ENCODE data around the gene SNTA1.
"Not testable (repeated sequence)": the region's sequence is repeated elsewhere in the genome, so short reads cannot be mapped to it uniquely, and the experiment has no call there.

Gene SNTA1

DNA sequence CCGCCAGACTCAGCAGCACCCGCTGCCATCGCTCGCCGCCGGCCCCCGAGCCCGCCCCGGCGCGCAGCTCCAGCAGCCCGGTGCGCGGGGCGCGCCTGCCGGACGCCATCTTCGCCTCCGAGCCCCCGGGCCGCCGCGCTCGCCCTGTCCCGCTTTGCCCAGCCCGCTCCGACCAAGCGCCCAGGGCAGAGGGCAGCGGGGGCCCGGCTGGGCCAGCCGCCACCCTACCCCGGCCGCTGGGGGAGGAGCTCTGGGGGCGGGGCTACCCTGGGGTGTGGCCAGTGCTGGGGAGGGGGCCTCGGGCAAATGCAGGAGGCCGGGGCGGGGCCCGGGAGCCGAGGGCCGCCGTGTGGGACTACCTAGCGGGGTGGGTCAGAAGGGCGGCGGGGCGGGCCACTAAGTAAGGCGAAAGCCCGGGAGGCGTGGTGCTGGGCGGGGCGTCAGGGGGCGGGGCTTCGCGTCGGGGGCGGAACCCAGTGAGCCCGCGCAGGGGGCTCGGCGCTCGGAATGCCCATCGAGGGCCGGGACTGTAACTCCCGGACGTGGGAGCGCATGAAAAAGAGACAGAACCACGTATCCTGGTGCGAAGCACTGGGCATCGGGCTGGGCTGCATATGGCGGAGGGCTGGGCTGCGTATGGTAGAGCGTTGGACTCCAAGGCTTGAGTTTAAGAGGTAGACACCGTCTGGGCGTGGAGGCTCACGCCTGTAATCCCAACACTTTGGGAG is at the start of gene SNTA1:
SNTA1 (minus strand) TSS at position 252 of the 728 bp plus-strand sequence; CDS start at position 109, 143 bp downstream.
- Histone ChIP-seq H3K4me1 (peaks cover 0 to 43% (median 29%) of the 10 kb centered on the region in 4 donors), H3K4me3 (peak within 1 kb of the TSS; percentile 71 to 77), H3K9me3 (no peaks in the 10 kb centered on the region), H3K27me3 (no peaks in the 10 kb centered on the region), H3K27ac (peak within 1 kb of the TSS; percentile 88 to 93), H3K36me3 (no peaks in the 10 kb centered on the region)
- peak; percentile 95 to 97 for DNase-seq
- intact Hi-C loops (cut with DNase I; ENCODE audit: low total_unique reads), result no loop called here
- TF ChIP-seq, protein P1, sequence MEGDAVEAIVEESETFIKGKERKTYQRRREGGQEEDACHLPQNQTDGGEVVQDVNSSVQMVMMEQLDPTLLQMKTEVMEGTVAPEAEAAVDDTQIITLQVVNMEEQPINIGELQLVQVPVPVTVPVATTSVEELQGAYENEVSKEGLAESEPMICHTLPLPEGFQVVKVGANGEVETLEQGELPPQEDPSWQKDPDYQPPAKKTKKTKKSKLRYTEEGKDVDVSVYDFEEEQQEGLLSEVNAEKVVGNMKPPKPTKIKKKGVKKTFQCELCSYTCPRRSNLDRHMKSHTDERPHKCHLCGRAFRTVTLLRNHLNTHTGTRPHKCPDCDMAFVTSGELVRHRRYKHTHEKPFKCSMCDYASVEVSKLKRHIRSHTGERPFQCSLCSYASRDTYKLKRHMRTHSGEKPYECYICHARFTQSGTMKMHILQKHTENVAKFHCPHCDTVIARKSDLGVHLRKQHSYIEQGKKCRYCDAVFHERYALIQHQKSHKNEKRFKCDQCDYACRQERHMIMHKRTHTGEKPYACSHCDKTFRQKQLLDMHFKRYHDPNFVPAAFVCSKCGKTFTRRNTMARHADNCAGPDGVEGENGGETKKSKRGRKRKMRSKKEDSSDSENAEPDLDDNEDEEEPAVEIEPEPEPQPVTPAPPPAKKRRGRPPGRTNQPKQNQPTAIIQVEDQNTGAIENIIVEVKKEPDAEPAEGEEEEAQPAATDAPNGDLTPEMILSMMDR (IDR thresholded peaks at IDR 0.05), result peak in 1 of 2 experiments; percentile 8

DNA sequence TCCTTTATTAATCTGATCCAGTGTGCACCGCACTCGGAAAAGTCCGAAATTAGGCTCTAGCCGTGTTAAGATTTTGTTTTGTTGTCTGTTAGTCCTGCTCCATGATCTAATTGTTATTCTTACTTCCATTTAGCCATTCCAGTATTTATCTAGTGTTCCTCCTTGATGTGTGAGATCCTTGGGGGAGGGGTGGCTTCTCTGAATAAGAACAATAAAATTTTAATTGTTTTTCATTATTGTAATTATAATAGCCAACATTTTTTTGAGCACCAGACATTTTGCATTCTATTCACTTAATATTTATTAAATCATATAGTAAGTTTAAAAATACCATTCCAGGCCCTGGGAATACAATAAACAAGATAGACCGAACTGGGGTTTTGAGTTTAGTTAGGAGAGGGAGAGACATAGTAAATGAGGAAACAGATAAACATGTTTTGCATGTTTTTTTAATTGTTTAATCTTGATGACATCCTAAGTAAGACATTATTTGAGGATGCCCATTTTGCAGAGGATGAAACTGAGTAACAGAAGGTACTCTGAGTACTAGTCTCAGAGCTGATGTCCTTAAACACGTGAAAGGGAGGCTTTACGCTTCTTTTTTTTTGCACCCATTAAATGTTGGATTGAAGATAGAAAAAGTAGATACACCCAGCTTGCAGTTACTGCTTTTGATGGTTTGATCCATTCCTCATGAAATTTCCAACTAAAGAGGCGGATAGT is 47.5 kb upstream of the SNTA1 start:
- H3K4me1 ChIP-seq, result peaks cover 0 to 20% (median 13%) of the 10 kb centered on the region in 4 donors
- H3K27me3 ChIP-seq, result no peaks in the 10 kb centered on the region
- TF ChIP-seq, protein P1 (IDR thresholded peaks at IDR 0.05), result no peak
- H3K4me3 ChIP-seq, result peak overlapping the region; percentile 79 to 88
- H3K9me3 ChIP-seq, result no peaks in the 10 kb centered on the region
- intact Hi-C loops (cut with DNase I; ENCODE audit: low total_unique reads), result no loop called here
- no peaks in the 10 kb centered on the region for H3K36me3 ChIP-seq
- H3K27ac ChIP-seq, result peak overlapping the region; percentile 93
- DNase-seq, result no peak

DNA sequence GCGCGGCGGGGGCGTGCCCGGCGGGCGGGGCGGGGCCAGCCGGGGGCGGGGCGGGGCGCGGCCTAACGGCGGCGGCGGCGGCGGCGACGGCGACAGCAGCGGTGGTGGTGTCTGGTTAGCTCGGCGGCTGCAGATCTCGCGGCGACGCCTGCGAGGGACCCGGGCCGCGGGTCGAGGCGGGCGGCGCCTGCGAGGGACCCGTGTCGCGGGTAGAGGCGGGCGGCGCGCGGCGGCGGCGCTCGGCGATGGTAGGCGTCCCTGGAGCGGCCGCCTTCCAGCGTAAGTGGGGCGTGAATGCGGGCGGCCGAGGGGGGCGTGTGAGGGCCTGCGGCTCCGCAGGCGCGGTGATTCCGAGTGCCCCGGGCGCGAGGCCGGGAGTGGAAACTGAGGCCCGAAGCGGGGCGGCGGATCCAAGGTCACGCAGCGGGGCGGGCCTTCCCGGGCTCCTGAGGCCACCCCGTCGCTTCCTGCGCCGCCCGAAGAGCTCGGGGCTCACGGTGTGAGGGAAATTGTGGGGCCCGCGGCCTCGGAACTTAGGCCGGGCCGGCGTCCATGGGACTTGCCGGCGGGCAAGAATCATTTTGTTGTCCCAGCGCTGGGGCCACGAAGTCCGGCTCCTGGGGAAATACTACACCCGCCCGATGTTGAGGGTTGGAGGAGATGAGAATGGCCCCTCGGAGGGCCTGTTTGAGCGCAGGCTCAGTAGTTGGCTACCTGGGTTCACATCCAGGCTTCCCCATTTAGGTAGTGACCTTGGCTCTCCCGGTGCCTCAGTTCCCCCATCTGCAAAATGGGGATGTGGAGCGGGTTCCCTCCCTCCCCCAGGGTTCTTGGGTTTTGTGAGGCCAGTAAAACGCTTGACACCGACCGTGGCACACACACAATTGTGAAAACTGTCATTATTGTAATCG is 46.7 kb upstream of the SNTA1 start, which contains the start of gene CBFA2T2:
CBFA2T2 (plus strand) TSS at position 74 of the 911 bp plus-strand sequence; CDS start at position 246, 172 bp downstream.
- Histone ChIP-seq H3K27me3 (no peaks in the 10 kb centered on the region), H3K4me1 (peaks cover 0 to 20% (median 13%) of the 10 kb centered on the region in 4 donors), H3K36me3 (no peaks in the 10 kb centered on the region), H3K9me3 (no peaks in the 10 kb centered on the region), H3K27ac (peak within 1 kb of the TSS; percentile 93), H3K4me3 (peak within 1 kb of the TSS; percentile 79 to 88)
- DNase-seq, result peak; percentile 47 to 68
- intact Hi-C loops (cut with DNase I; ENCODE audit: low total_unique reads), result no loop called here
- TF ChIP-seq, protein P1 (IDR thresholded peaks at IDR 0.05), result peak in 1 of 2 experiments; percentile 13

DNA sequence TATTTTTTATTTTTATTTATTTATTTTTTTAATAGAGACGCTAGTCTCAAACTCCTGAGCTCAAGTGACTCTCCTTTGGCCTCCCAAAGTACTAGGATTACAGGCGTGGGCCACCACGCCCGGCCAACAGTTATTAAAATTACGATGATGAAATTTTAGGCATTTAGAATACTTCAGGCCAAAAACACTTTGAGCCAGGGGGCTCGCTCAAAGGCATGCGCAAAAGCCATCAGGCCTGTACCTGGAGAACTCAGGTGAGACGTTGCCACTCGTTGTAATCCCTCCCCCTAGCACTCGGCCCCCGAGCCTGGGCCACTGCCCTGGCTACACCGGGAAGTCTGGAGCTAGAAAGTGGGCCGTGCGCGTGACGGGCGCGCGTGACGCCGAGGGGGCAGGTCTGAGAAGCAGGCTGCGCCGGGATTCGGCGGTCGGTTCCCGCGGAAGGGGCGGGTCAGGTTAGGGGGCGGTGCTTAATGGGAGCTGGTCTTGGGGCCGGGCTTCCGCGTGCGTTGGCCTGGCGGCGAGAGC is 46.0 kb upstream of the SNTA1 start:
- TF ChIP-seq, protein P1 (IDR thresholded peaks at IDR 0.05), result no peak
- intact Hi-C loops (cut with DNase I; ENCODE audit: low total_unique reads), result loop anchor here (10.0 kb wide), 1 partner anchor 175 kb away; the partner anchor contains the start of genes ACTL10 and C20orf144
- Histone ChIP-seq H3K4me1 (peaks cover 0 to 20% (median 13%) of the 10 kb centered on the region in 4 donors), H3K9me3 (no peaks in the 10 kb centered on the region), H3K36me3 (no peaks in the 10 kb centered on the region), H3K4me3 (peak overlapping the region; percentile 79 to 88), H3K27me3 (no peaks in the 10 kb centered on the region), H3K27ac (peak overlapping the region; percentile 86 to 93)
- peak; percentile 99 to 100 for DNase-seq

DNA sequence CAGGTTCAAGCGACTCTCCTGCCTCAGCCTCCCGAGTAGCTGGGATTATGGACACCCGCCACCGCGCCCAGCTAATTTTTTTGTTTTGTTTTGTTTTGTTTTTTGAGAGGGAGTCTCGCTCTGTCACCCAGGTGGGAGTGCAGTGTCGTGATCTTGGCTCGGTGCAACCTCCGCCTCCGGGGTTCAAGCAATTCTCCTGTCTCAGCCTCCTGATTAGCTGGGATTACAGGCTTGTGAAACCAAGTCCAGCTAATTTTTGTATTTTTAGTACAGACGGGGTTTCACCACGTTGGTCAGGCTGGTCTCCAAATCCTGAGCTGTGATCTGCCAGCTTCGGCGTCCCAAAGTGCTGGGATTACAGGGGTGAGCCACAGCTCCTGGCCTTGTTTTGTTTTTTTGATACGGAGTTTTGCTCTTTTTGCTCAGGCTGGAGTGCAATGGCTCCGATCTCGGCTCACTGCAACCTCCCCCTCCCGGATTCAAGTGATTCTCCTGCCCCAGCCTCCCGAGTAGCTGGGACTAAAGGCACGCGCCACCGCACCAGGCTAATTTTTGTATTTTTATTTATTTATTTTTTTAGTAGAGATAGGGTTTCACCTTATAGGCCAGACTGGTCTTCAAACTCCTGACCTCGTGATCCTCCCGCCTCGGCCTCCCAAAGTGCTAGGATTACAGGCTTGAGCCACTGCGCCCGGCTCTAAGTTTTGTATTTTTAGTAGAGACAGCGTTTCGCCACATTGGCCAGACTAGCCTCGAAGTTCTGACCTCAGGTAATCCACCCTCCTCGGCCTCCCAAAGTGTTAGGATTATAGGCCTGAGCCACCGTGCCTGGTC is 45.3 kb upstream of the SNTA1 start:
- Histone ChIP-seq H3K4me3 (peak overlapping the region; percentile 79 to 88), H3K4me1 (peaks cover 0 to 20% (median 13%) of the 10 kb centered on the region in 4 donors), H3K27ac (peak overlapping the region; percentile 86 to 93)
- not testable (repeated sequence) for H3K27me3 ChIP-seq, H3K9me3 ChIP-seq, H3K36me3 ChIP-seq
- DNase-seq, result peak in 1 of 2 donors; percentile 63
- intact Hi-C loops (cut with DNase I; ENCODE audit: low total_unique reads), result loop anchor here (10.0 kb wide), 1 partner anchor 176 kb away; the partner anchor contains the start of genes ACTL10 and C20orf144

All from tibial artery (tissue), 4 donors.